HepG2 (cell line): ENCODE measurements around the gene IRF7. TPM values are rescaled to one million over a fixed set of nuclear protein-coding genes. Genes with fewer than 3 reads are reported as not detected.

ENCODE experiments used
- CREM ChIP-seq, 2 experiments: sonication (generic) in 1 of 2; formaldehyde crosslinking in 1 of 2; IDR thresholded peaks; 2 replicates each; pipeline versions ENCODE4 v1.4.0 to v1.6.1; 2016 to 2020; ENCODE audit warnings: antibody characterized with exemption in 1 of 2, mild to moderate bottlenecking in 1 of 2, missing genetic modification reagents in 1 of 2
- ISL2 ChIP-seq: sonication (generic); formaldehyde crosslinking; IDR thresholded peaks from 2 replicates; pipeline ENCODE4 v1.5.0; 2020; ENCODE audit warnings: missing genetic modification reagents
- KLF6 ChIP-seq: IDR thresholded peaks from 2 replicates; pipeline ENCODE4 v1.8.0; 2016; ENCODE audit warnings: missing biosample characterization, missing genetic modification reagents
- MEF2D ChIP-seq: sonication (generic); formaldehyde crosslinking; IDR thresholded peaks from 2 replicates; pipeline ENCODE4 v1.5.1; 2020; ENCODE audit warnings: mild to moderate bottlenecking, missing genetic modification reagents
- MXI1 ChIP-seq: IDR thresholded peaks from 3 replicates; pipeline ENCODE4 v1.6.1; 2012; ENCODE audit warnings: low read depth, low read length, inconsistent platforms, borderline replicate concordance
- MYNN ChIP-seq: sonication (generic); formaldehyde crosslinking; IDR thresholded peaks from 2 replicates; pipeline ENCODE4 v1.4.0; 2020; ENCODE audit warnings: mild to moderate bottlenecking, low read depth, missing genetic modification reagents
- SNAPC2 ChIP-seq: sonication (generic); formaldehyde crosslinking; IDR thresholded peaks from 2 replicates; pipeline ENCODE4 v1.8.1; 2022; ENCODE audit warnings: mild to moderate bottlenecking, missing genetic modification reagents
- U2AF1 ChIP-seq: fragments of 200-400 bp; formaldehyde crosslinking; optimal IDR thresholded peaks from 2 replicates; pipeline ENCODE3; 2017; ENCODE audit warnings: mild to moderate bottlenecking, low read depth, low read length
- ZMYM4 ChIP-seq: sonication (generic); formaldehyde crosslinking; IDR thresholded peaks from 2 replicates; pipeline ENCODE4 v1.8.1; 2023; ENCODE audit warnings: mild to moderate bottlenecking, missing genetic modification reagents
- ZNF121 ChIP-seq: sonication (generic); formaldehyde crosslinking; IDR thresholded peaks from 2 replicates; pipeline ENCODE4 v1.5.0; 2020; ENCODE audit warnings: mild to moderate bottlenecking, missing genetic modification reagents
- ZNF20 ChIP-seq: sonication (generic); formaldehyde crosslinking; IDR thresholded peaks from 2 replicates; pipeline ENCODE4 v1.4.0; 2020; ENCODE audit warnings: mild to moderate bottlenecking, moderate library complexity, missing genetic modification reagents
- ZNF317 ChIP-seq: sonication (generic); formaldehyde crosslinking; IDR thresholded peaks from 2 replicates; pipeline ENCODE4 v1.5.0; 2020; ENCODE audit warnings: mild to moderate bottlenecking, missing genetic modification reagents
- ZNF329 ChIP-seq: sonication (generic); formaldehyde crosslinking; IDR thresholded peaks from 2 replicates; pipeline ENCODE4 v1.9.0; 2021; ENCODE audit warnings: low read depth, mild to moderate bottlenecking, missing genetic modification reagents
- ZNF335 ChIP-seq: sonication (generic); formaldehyde crosslinking; IDR thresholded peaks from 2 replicates; pipeline ENCODE4 v1.4.0; 2020; ENCODE audit warnings: missing genetic modification reagents
- ZNF441 ChIP-seq: sonication (generic); formaldehyde crosslinking; IDR thresholded peaks from 2 replicates; pipeline ENCODE4 v1.7.0; 2021; ENCODE audit warnings: missing genetic modification reagents, borderline replicate concordance
- ZNF713 ChIP-seq: sonication (generic); formaldehyde crosslinking; IDR thresholded peaks from 2 replicates; pipeline ENCODE4 v1.4.0; 2020; ENCODE audit warnings: mild to moderate bottlenecking, missing genetic modification reagents
- ZNF737 ChIP-seq: sonication (generic); formaldehyde crosslinking; IDR thresholded peaks from 2 replicates; pipeline ENCODE4 v1.5.0; 2020; ENCODE audit warnings: missing genetic modification reagents, mild to moderate bottlenecking, borderline replicate concordance
- ZNF768 ChIP-seq: sonication (generic); formaldehyde crosslinking; IDR thresholded peaks from 2 replicates; pipeline ENCODE4 v1.4.0; 2020; ENCODE audit warnings: missing genetic modification reagents
- ZNF773 ChIP-seq: sonication (generic); formaldehyde crosslinking; IDR thresholded peaks from 2 replicates; pipeline ENCODE4 v1.4.0; 2020; ENCODE audit warnings: missing genetic modification reagents, borderline replicate concordance
- polyA plus RNA-seq, 8 experiments: library from polyadenylated mRNA; depleted of rRNA in 3 of 8; stranded (reverse) in 7 of 8; unstranded in 1 of 8; fragments of >200 nt; fragmentation: Illumina TruSeq in 4 of 8; extraction: Trizol in 4 of 8; gene quantifications; 2 replicates each; pipeline versions ENCODE4 v1.2.1 to v1.2.3, GENCODE V29; 2011 to 2016; ENCODE audit warnings: low read depth in 4 of 8, missing spikeins in 1 of 8, mixed read lengths in 1 of 8; ENCODE audit not compliant: insufficient read depth in 1 of 8
- total RNA-seq, 5 experiments: library from RNA; depleted of rRNA; stranded (reverse); fragments of >200 nt; fragmentation: Illumina TruSeq; extraction: Trizol; gene quantifications; 2 replicates each; pipeline ENCODE4 v1.2.3, GENCODE V29; 2016; ENCODE audit warnings: low read depth in 1 of 5
- TF ChIP-seq, protein P1 (sequence below): IDR thresholded peaks from 2 replicates; pipeline ENCODE4 v1.6.1; 2018; ENCODE audit warnings: missing genetic modification reagents, mild to moderate bottlenecking, missing compliant biosample characterization
- TF ChIP-seq, protein P2 (sequence below): sonication (generic); formaldehyde crosslinking; IDR thresholded peaks from 2 replicates; pipeline ENCODE4 v1.5.0; 2020; ENCODE audit warnings: missing genetic modification reagents
- TF ChIP-seq, protein P3 (sequence below): sonication (generic); formaldehyde crosslinking; IDR thresholded peaks from 2 replicates; pipeline ENCODE4 v1.8.1; 2023; ENCODE audit warnings: mild to moderate bottlenecking, inconsistent platforms, moderate library complexity, missing genetic modification reagents, borderline replicate concordance
- TF ChIP-seq, protein P4 (sequence below): sonication (generic); formaldehyde crosslinking; IDR thresholded peaks from 2 replicates; pipeline ENCODE4 v1.4.0; 2020; ENCODE audit warnings: low read depth, mild to moderate bottlenecking, missing genetic modification reagents
- TF ChIP-seq, protein P5 (sequence below): sonication (generic); formaldehyde crosslinking; IDR thresholded peaks from 2 replicates; pipeline ENCODE4 v1.4.0; 2020; ENCODE audit warnings: missing genetic modification reagents

The IRF7 gene
- total and polyA plus RNA-seq, 2 of the 13 experiments (the other 11 are each of a cell fraction or from before 2014, with no cell fraction given), result not detected

DNA sequence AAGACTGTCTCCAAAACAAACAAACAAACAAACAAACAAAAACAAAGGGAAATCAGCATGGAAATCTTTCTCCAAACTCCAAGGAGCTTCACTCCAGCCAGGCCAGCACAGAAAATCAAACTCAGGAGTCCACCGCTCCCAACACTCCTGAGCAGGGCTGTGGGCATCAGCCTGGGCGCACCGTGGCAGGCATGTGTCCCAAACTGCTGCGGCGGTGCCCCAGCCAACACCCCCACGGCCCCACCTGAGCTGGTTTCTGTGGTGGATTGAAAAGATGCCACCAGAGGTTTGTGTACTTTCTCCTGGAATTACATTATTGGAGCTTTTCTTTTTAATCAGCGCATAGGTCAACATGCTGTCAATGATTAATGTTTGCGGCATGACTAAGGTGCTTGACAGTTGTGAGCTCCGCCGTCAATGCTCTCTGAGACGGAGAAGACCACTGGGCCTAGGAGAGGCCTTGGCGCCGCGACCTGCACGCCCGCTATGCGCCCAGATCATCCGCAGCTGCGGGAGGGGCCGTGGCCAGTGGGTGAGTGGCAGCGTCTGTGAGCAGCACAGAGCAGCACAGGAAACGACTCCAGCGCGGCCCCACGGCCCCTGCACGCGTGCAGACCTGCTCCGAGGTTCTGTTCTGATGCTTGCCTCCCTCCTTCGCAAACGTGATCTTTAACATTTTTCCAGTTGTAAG, 39.4 kb upstream of the IRF7 start (continued):
- TF ChIP-seq, protein P1, sequence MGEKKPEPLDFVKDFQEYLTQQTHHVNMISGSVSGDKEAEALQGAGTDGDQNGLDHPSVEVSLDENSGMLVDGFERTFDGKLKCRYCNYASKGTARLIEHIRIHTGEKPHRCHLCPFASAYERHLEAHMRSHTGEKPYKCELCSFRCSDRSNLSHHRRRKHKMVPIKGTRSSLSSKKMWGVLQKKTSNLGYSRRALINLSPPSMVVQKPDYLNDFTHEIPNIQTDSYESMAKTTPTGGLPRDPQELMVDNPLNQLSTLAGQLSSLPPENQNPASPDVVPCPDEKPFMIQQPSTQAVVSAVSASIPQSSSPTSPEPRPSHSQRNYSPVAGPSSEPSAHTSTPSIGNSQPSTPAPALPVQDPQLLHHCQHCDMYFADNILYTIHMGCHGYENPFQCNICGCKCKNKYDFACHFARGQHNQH (CRISPR knock-in tag), result no peak
- TF ChIP-seq U2AF1 (no peak), ZMYM4 (CRISPR knock-in tag) (no peak), MEF2D (CRISPR knock-in tag) (no peak), SNAPC2 (CRISPR knock-in tag) (no peak), KLF6 (CRISPR knock-in tag) (no peak), ISL2 (CRISPR knock-in tag) (no peak; the same call in 1 of the 2 replicates), MYNN (CRISPR knock-in tag) (no peak), ZNF441 (no peak), MXI1 (peak; percentile 72; the same call in 1 of the 3 replicates), ZNF737 (no peak), ZNF768 (CRISPR knock-in tag) (peak; percentile 9; the same call in 1 of the 2 replicates), CREM (IDR thresholded peaks at IDR 0.05) (no peak), CREM (CRISPR knock-in tag; IDR thresholded peaks at IDR 0.05) (no peak), ZNF329 (CRISPR knock-in tag) (no peak), ZNF335 (CRISPR knock-in tag) (no peak), ZNF713 (CRISPR knock-in tag) (no peak), ZNF20 (CRISPR knock-in tag) (no peak), ZNF317 (CRISPR knock-in tag) (no peak), ZNF773 (CRISPR knock-in tag) (no peak), ZNF121 (CRISPR knock-in tag) (peak; percentile 81)
- TF ChIP-seq, protein P2, sequence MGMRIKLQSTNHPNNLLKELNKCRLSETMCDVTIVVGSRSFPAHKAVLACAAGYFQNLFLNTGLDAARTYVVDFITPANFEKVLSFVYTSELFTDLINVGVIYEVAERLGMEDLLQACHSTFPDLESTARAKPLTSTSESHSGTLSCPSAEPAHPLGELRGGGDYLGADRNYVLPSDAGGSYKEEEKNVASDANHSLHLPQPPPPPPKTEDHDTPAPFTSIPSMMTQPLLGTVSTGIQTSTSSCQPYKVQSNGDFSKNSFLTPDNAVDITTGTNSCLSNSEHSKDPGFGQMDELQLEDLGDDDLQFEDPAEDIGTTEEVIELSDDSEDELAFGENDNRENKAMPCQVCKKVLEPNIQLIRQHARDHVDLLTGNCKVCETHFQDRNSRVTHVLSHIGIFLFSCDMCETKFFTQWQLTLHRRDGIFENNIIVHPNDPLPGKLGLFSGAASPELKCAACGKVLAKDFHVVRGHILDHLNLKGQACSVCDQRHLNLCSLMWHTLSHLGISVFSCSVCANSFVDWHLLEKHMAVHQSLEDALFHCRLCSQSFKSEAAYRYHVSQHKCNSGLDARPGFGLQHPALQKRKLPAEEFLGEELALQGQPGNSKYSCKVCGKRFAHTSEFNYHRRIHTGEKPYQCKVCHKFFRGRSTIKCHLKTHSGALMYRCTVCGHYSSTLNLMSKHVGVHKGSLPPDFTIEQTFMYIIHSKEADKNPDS (CRISPR knock-in tag), result no peak
- TF ChIP-seq, protein P3, sequence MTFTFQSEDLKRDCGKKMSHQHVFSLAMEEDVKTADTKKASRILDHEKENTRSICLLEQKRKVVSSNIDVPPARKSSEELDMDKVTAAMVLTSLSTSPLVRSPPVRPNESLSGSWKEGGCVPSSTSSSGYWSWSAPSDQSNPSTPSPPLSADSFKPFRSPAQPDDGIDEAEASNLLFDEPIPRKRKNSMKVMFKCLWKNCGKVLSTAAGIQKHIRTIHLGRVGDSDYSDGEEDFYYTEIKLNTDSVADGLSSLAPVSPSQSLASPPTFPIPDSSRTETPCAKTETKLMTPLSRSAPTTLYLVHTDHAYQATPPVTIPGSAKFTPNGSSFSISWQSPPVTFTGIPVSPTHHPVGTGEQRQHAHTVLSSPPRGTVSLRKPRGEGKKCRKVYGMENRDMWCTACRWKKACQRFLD (CRISPR knock-in tag), result no peak
- TF ChIP-seq, protein P4, sequence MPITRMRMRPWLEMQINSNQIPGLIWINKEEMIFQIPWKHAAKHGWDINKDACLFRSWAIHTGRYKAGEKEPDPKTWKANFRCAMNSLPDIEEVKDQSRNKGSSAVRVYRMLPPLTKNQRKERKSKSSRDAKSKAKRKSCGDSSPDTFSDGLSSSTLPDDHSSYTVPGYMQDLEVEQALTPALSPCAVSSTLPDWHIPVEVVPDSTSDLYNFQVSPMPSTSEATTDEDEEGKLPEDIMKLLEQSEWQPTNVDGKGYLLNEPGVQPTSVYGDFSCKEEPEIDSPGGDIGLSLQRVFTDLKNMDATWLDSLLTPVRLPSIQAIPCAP (CRISPR knock-in tag), result no peak
- TF ChIP-seq, protein P5, sequence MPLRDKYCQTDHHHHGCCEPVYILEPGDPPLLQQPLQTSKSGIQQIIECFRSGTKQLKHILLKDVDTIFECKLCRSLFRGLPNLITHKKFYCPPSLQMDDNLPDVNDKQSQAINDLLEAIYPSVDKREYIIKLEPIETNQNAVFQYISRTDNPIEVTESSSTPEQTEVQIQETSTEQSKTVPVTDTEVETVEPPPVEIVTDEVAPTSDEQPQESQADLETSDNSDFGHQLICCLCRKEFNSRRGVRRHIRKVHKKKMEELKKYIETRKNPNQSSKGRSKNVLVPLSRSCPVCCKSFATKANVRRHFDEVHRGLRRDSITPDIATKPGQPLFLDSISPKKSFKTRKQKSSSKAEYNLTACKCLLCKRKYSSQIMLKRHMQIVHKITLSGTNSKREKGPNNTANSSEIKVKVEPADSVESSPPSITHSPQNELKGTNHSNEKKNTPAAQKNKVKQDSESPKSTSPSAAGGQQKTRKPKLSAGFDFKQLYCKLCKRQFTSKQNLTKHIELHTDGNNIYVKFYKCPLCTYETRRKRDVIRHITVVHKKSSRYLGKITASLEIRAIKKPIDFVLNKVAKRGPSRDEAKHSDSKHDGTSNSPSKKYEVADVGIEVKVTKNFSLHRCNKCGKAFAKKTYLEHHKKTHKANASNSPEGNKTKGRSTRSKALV (CRISPR knock-in tag), result peak; percentile 27; the same call in 1 of the 2 replicates
